Coronary artery (tissue), 2 donors: ENCODE results near the gene ABLIM2.

Source experiments
- DNase-seq: peaks from one replicate; pipeline ENCODE4 v3.0.0-alpha.2; 2017; ENCODE audit warnings: low spot score
- H3K27ac ChIP-seq, 2 donors: fragments of 200-600 bp; sonication (generic); one replicate each; pipeline ENCODE4 v1.5.1; 2016 to 2019
- H3K4me3 ChIP-seq: fragments of 200-600 bp; sonication (generic); 2 replicates; pipeline ENCODE4 v1.5.1; 2016; ENCODE audit warnings: mild to moderate bottlenecking, moderate library complexity
- CTCF ChIP-seq: fragments of 200-600 bp; sonication (generic); IDR thresholded peaks from one replicate; pipeline ENCODE4 v1.5.1; 2019; ENCODE audit warnings: antibody characterized with exemption

The ABLIM2 gene

DNA sequence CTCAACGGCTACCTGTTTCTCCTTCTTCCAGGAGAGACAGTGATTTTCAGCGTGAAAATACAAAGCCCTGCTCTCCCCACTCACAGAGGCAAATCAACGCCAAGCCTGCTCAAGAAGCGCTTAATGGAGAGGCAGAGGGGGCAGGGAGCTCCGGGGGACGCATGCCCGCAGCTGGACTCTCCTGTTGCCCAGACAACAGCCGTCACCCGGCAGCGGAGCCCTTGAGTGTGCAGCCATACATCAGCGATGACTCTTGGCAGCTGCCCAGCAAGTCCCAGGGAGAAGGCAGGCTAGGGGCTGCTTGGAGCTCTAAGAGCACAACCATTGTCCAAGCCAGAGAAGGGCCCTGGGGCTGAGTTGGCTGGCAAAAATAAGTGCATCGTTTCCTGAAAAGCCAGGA, 148.0 kb downstream of the ABLIM2 start:
- no peak for TF ChIP-seq CTCF
- Histone ChIP-seq H3K27ac (no peak overlapping the region), H3K4me3 (no peak overlapping the region)
- DNase-seq: no peak

- Histone ChIP-seq H3K4me3 (no peak overlapping the region), H3K27ac (no peak overlapping the region)
- TF ChIP-seq CTCF: no peak
- no peak for DNase-seq
Measured at GRCh38 chr4:8009710-8010511, 148.7 kb downstream of the ABLIM2 start.

GRCh38 chr4:8009097-8009496, 149.5 kb downstream of the ABLIM2 start:
- Histone ChIP-seq H3K27ac (no peak overlapping the region), H3K4me3 (no peak overlapping the region)
- no peak for TF ChIP-seq CTCF
- DNase-seq: no peak

DNA sequence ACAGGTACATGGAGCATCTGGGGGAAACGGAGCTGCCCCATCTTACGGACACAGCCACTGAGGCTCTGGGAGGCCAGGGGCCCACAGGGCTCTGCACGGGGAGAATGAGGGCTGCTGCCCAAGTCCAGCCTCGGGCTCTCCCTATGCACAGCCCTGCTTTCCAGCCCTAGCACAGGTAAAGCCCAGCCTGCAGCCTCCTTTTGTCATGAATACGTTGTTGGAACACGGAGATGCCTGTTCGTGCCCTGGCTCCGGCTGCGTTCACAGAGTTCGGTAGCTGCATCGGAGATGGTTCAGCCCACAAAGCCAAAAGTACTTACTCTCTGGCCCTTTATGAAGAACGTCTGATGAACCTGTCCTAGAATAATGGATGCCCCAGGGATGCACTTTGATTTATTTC, 150.2 kb downstream of the ABLIM2 start:
- DNase-seq: no peak
- H3K27ac ChIP-seq: no peak overlapping the region
- no peak for TF ChIP-seq CTCF

GRCh38 chr4:8007581-8007980, 151.0 kb downstream of the ABLIM2 start:
- Histone ChIP-seq H3K4me3 (no peak overlapping the region), H3K27ac (no peak overlapping the region)
- no peak for DNase-seq
- TF ChIP-seq CTCF: no peak

More for the DNA sequence above, 150.2 kb downstream of the ABLIM2 start:
- H3K4me3 ChIP-seq: no peak overlapping the region

GRCh38 chr4:8006471-8006870, 152.1 kb downstream of the ABLIM2 start:
- no peak for TF ChIP-seq CTCF
- no peak overlapping the region for H3K27ac ChIP-seq
- H3K4me3 ChIP-seq: no peak overlapping the region
- no peak for DNase-seq

- H3K27ac ChIP-seq: no peak overlapping the region
- TF ChIP-seq CTCF: no peak
- DNase-seq: no peak
- no peak overlapping the region for H3K4me3 ChIP-seq
Measured at GRCh38 chr4:8005814-8006215, 152.8 kb downstream of the ABLIM2 start.
